DND-41 (cell line): ENCODE measurements around the gene SAMD4B.

Experiments
- ATAC-seq: fragments of 200-7000 bp; cut with Tn5 transposase; 3 replicates; pipeline ENCODE4 v1.9.1; 2021; ENCODE audit warnings: low read depth; ENCODE audit not compliant: insufficient read depth
- DNase-seq: peaks from one replicate; pipeline ENCODE4 v3.0.0-alpha.2; 2020
- H2AFZ ChIP-seq: 2 replicates; pipeline ENCODE4 v1.6.0; 2012; ENCODE audit warnings: low read depth, low read length
- H3K27ac ChIP-seq: 2 replicates; pipeline ENCODE4 v1.5.1; 2012; ENCODE audit warnings: low read length, inconsistent platforms
- H3K27me3 ChIP-seq: fragments of 200-600 bp; sonication (generic); 2 replicates; pipeline ENCODE4 v1.6.0; 2012; ENCODE audit warnings: low read length, mild to moderate bottlenecking, inconsistent platforms; ENCODE audit not compliant: insufficient read depth, poor library complexity
- H3K36me3 ChIP-seq: 2 replicates; pipeline ENCODE4 v1.5.1; 2012; ENCODE audit warnings: low read length, inconsistent platforms; ENCODE audit not compliant: insufficient read depth
- H3K4me1 ChIP-seq: 2 replicates; pipeline ENCODE4 v1.5.1; 2012; ENCODE audit warnings: mild to moderate bottlenecking, low read length; ENCODE audit not compliant: insufficient read depth
- H3K4me2 ChIP-seq: 2 replicates; pipeline ENCODE4 v1.6.0; 2012; ENCODE audit warnings: mild to moderate bottlenecking, moderate library complexity, low read length, inconsistent platforms; ENCODE audit not compliant: insufficient read depth
- H3K4me3 ChIP-seq, 2 experiments: fragments of 200-600 bp in 1 of 2; shearing (Covaris generic) in 1 of 2; 2 replicates each; pipeline ENCODE4 v1.5.1; 2012 to 2016; ENCODE audit warnings: inconsistent platforms in 2 of 2, low read length in 2 of 2, mild to moderate bottlenecking in 2 of 2, low read depth in 1 of 2, moderate library complexity in 1 of 2
- H3K79me2 ChIP-seq: 2 replicates; pipeline ENCODE4 v1.6.0; 2012; ENCODE audit warnings: low read length, inconsistent platforms; ENCODE audit not compliant: insufficient read depth
- H3K9ac ChIP-seq: 2 replicates; pipeline ENCODE4 v1.6.0; 2012; ENCODE audit warnings: low read depth, mild to moderate bottlenecking, inconsistent platforms, low read length, moderate library complexity
- H3K9me3 ChIP-seq: 2 replicates; pipeline ENCODE4 v1.5.1; 2012; ENCODE audit warnings: low read length, moderate library complexity, mild to moderate bottlenecking, inconsistent platforms; ENCODE audit not compliant: insufficient read depth, severe bottlenecking
- H4K20me1 ChIP-seq: 2 replicates; pipeline ENCODE4 v1.6.0; 2012; ENCODE audit warnings: low read length; ENCODE audit not compliant: insufficient read depth
- EZH2 ChIP-seq: IDR thresholded peaks from 3 replicates; pipeline ENCODE4 v1.6.1; 2012; ENCODE audit warnings: borderline replicate concordance, low read depth, mild to moderate bottlenecking, moderate library complexity, low read length, inconsistent platforms; ENCODE audit not compliant: severe bottlenecking
- TF ChIP-seq, protein P1 (sequence below): IDR thresholded peaks from 2 replicates; pipeline ENCODE4 v1.5.1; 2012; ENCODE audit warnings: borderline replicate concordance, low read length, moderate library complexity, mild to moderate bottlenecking; ENCODE audit not compliant: poor library complexity, severe bottlenecking; ENCODE audit errors: extremely low read depth

Gene SAMD4B

DNA sequence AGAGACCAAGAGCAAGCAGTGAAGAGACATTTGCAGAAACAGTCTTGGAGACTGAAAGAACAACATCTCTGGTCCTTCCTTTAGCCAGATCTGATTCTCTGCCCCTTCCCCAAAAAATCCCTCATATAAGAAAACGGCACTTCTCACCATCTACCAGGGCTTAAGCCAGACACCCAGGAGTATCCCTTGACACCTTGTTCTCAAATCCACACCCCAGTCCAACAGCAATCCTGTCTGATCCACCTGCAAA, 68.5 kb downstream of the SAMD4B start:
- DNase-seq = no peak
- no peaks in the 10 kb centered on the region for H3K9me3 ChIP-seq
- H2AFZ ChIP-seq = 0 out of 2 replicates have a peak overlapping the region, but pooled peaks have one; percentile 61
- ATAC-seq = no peak
- H3K4me3 ChIP-seq = peak overlapping the region in 1 of 2 experiments; percentile 57; a peak in 2 of 4 replicates
- H3K27me3 ChIP-seq = no peaks in the 10 kb centered on the region
- peak overlapping the region; percentile 63 for H3K4me2 ChIP-seq
- peak overlapping the region; percentile 67; the same call in 1 of the 2 replicates for H3K9ac ChIP-seq
- H3K36me3 ChIP-seq = peaks cover 28% of the 10 kb centered on the region
- H3K79me2 ChIP-seq = peaks cover 50% of the 10 kb centered on the region
- no peak for TF ChIP-seq EZH2
- TF ChIP-seq, protein P1, sequence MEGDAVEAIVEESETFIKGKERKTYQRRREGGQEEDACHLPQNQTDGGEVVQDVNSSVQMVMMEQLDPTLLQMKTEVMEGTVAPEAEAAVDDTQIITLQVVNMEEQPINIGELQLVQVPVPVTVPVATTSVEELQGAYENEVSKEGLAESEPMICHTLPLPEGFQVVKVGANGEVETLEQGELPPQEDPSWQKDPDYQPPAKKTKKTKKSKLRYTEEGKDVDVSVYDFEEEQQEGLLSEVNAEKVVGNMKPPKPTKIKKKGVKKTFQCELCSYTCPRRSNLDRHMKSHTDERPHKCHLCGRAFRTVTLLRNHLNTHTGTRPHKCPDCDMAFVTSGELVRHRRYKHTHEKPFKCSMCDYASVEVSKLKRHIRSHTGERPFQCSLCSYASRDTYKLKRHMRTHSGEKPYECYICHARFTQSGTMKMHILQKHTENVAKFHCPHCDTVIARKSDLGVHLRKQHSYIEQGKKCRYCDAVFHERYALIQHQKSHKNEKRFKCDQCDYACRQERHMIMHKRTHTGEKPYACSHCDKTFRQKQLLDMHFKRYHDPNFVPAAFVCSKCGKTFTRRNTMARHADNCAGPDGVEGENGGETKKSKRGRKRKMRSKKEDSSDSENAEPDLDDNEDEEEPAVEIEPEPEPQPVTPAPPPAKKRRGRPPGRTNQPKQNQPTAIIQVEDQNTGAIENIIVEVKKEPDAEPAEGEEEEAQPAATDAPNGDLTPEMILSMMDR = no peak
- H4K20me1 ChIP-seq = peaks cover 23% of the 10 kb centered on the region
- peak overlapping the region; percentile 75 for H3K27ac ChIP-seq
- peaks cover 77% of the 10 kb centered on the region for H3K4me1 ChIP-seq

DNA sequence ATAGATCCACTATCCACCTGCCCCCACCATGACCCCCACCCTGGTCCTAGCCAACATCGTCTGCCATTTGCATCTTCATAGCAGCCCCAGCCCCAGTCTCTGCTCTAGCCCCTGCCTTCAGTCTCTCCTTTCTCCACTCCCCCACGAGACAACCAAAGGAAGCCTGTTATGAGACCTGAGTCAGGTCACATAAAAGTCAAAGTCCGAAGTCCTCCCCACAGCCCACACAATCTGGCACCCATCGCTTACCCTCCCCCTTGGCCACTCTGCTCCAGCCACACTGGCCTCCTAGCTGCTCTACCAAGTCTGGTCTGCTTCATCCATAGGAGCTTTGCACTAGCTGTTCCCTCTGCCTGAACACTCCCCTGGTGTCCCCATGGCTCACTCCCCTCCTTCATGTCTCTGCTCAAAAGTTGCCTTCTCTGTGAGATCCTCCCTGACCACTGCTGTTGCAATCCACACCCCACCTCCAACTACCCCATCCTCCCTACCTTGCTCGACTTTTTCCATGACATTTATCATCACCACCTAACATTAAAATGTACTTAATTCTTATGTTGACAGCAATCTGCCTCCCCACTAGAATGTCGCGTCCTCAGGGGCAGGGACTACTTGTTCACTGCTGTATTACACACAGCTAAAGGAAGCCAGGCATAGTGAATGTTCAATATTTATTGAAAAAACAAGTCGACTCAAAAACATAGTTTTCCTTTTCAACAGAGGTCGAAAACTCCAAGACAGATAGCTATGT, 69.0 kb downstream of the SAMD4B start:
- Histone ChIP-seq H3K27me3 (no peaks in the 10 kb centered on the region), H3K36me3 (peaks cover 33% of the 10 kb centered on the region), H3K9me3 (no peaks in the 10 kb centered on the region), H3K79me2 (peaks cover 53% of the 10 kb centered on the region), H3K4me3 (peak overlapping the region in 1 of 2 experiments; percentile 57; a peak in 2 of 4 replicates), H3K27ac (peak overlapping the region; percentile 75), H3K4me2 (peak overlapping the region; percentile 63), H4K20me1 (peaks cover 27% of the 10 kb centered on the region), H2AFZ (no peak overlapping the region; the same call in 1 of the 2 replicates), H3K9ac (peak overlapping the region; percentile 67), H3K4me1 (peaks cover 72% of the 10 kb centered on the region)
- TF ChIP-seq EZH2 = no peak
- TF ChIP-seq, protein P1 = no peak
- DNase-seq = no peak
- no peak for ATAC-seq

DNA sequence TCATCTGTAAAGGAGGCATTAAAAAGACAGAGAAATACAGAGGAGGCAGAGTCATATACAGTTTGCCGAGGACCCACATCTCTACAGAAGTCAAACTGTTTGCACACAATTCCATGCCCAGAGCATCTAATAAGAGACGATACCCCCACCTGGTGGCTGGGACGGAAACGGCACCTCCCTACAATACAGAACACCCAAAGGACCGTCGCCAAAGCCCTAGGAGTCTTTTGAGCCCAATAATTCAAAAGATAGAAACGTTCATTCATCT, 69.5 kb downstream of the SAMD4B start:
- Histone ChIP-seq H3K9me3 (no peaks in the 10 kb centered on the region), H3K27me3 (no peaks in the 10 kb centered on the region), H3K9ac (peak overlapping the region; percentile 67), H3K36me3 (peaks cover 38% of the 10 kb centered on the region), H3K4me3 (peak overlapping the region in 1 of 2 experiments; percentile 57; a peak in 2 of 4 replicates), H3K4me2 (peak overlapping the region; percentile 63), H2AFZ (no peak overlapping the region; the same call in 1 of the 2 replicates), H3K79me2 (peaks cover 53% of the 10 kb centered on the region), H3K4me1 (peaks cover 70% of the 10 kb centered on the region), H4K20me1 (peaks cover 30% of the 10 kb centered on the region), H3K27ac (peak overlapping the region; percentile 75)
- no peak for TF ChIP-seq EZH2
- TF ChIP-seq, protein P1 = peak; percentile 99
- DNase-seq (peak; percentile 90), ATAC-seq (peak; percentile 50)
